ENCODE results near the gene NAP1L1. TPM values are rescaled to one million over a fixed set of nuclear protein-coding genes. Genes with fewer than 3 reads are reported as not detected.

Gene NAP1L1
- total RNA-seq, 4 donors from 2014 or later, result 193 to 341 (median 213) TPM

GRCh38 chr12:76075448-76075847, 9.0 kb downstream of the NAP1L1 start:
- Histone ChIP-seq H3K27me3 (no peaks in the 10 kb centered on the region), H3K4me1 (no peaks in the 10 kb centered on the region), H3K4me3 (replicated peaks in 1 of 3) (no peak overlapping the region), H3K9me3 (no peaks in the 10 kb centered on the region), H3K36me3 (no peaks in the 10 kb centered on the region), H3K27ac (no peak overlapping the region)
- no peak for DNase-seq
- 96 to 97% methylated on average over 1 of the region's 1 CpG for WGBS, 2 donors
- intact Hi-C loops (cut with DNase I), result loop anchor here (10.0 kb wide), 1 partner anchor 269 kb away; the partner anchor contains the start of gene BBS10
- no peak for TF ChIP-seq CTCF (IDR thresholded peaks at IDR 0.05)
- no peak for TF ChIP-seq POLR2A (IDR thresholded peaks at IDR 0.05)

- no peak overlapping the region for H3K27ac ChIP-seq
- TF ChIP-seq POLR2A (IDR thresholded peaks at IDR 0.05) (no peak), CTCF (IDR thresholded peaks at IDR 0.05) (no peak)
- no peak overlapping the region for H3K4me3 ChIP-seq (replicated peaks in 1 of 3)
- intact Hi-C loops (cut with DNase I), result loop anchor here (10.0 kb wide), 1 partner anchor 270 kb away; the partner anchor contains the start of gene BBS10
- no peak for DNase-seq
- no peaks in the 10 kb centered on the region for H3K27me3 ChIP-seq
- no peaks in the 10 kb centered on the region for H3K9me3 ChIP-seq
- 84 to 87% methylated on average over 1 of the region's 1 CpG for WGBS, 2 donors
- no peaks in the 10 kb centered on the region for H3K36me3 ChIP-seq
- H3K4me1 ChIP-seq, result no peaks in the 10 kb centered on the region
Measured at GRCh38 chr12:76074701-76075336, 9.7 kb downstream of the NAP1L1 start.

GRCh38 chr12:76073561-76073960, 10.9 kb downstream of the NAP1L1 start:
- no peaks in the 10 kb centered on the region for H3K36me3 ChIP-seq
- peaks cover 0 to 3% of the 10 kb centered on the region in 2 donors for H3K4me1 ChIP-seq
- no peak overlapping the region for H3K4me3 ChIP-seq (replicated peaks in 1 of 3)
- H3K9me3 ChIP-seq, result no peaks in the 10 kb centered on the region
- no peak for DNase-seq
- TF ChIP-seq CTCF (IDR thresholded peaks at IDR 0.05), result no peak
- TF ChIP-seq POLR2A (IDR thresholded peaks at IDR 0.05), result no peak
- intact Hi-C loops (cut with DNase I), result loop anchor here (10.0 kb wide), 1 partner anchor 271 kb away; the partner anchor contains the start of gene BBS10
- H3K27me3 ChIP-seq, result no peaks in the 10 kb centered on the region
- H3K27ac ChIP-seq, result no peak overlapping the region

- H3K27me3 ChIP-seq, result no peaks in the 10 kb centered on the region
- H3K36me3 ChIP-seq, result no peaks in the 10 kb centered on the region
- DNase-seq, result no peak
- no peak overlapping the region for H3K27ac ChIP-seq
- intact Hi-C loops (cut with DNase I), result loop anchor here (10.0 kb wide), 1 partner anchor 272 kb away; the partner anchor contains the start of gene BBS10
- H3K4me1 ChIP-seq, result peaks cover 0 to 3% of the 10 kb centered on the region in 2 donors
- no peaks in the 10 kb centered on the region for H3K9me3 ChIP-seq
- no peak for TF ChIP-seq CTCF (IDR thresholded peaks at IDR 0.05)
- TF ChIP-seq POLR2A (IDR thresholded peaks at IDR 0.05), result no peak
- no peak overlapping the region for H3K4me3 ChIP-seq (replicated peaks in 1 of 3)
- 95% methylated on average over 3 of the region's 3 CpGs for WGBS, 2 donors
Measured at GRCh38 chr12:76072568-76072967, 11.9 kb downstream of the NAP1L1 start.

- Histone ChIP-seq H3K27me3 (no peaks in the 10 kb centered on the region), H3K36me3 (no peaks in the 10 kb centered on the region), H3K4me3 (replicated peaks in 1 of 3) (no peak overlapping the region), H3K9me3 (no peaks in the 10 kb centered on the region), H3K4me1 (peaks cover 0 to 3% of the 10 kb centered on the region in 2 donors), H3K27ac (no peak overlapping the region)
- no peak for DNase-seq
- intact Hi-C loops (cut with DNase I), result no loop called here
- TF ChIP-seq CTCF (IDR thresholded peaks at IDR 0.05) (no peak), POLR2A (IDR thresholded peaks at IDR 0.05) (no peak)
Measured at GRCh38 chr12:76069339-76069738, 15.1 kb downstream of the NAP1L1 start.

Data from thyroid gland (tissue), 4 donors.